ENCODE data around the gene ZNF581. TPM values are rescaled to one million over a fixed set of nuclear protein-coding genes. Genes with fewer than 3 reads are reported as not detected.

Gene ZNF581
- total RNA-seq, 1 experiment from 2014 or later, result 37.5 TPM

GRCh38 chr19:55599842-55600661 lies 43.4 kb upstream of the ZNF581 start, which contains the start of gene ZNF524:
Gene ZNF524 (plus strand): TSS chr19:55600288. CDS start chr19:55602113, 1,825 bp downstream.
- intact Hi-C loops (cut with micrococcal nuclease), result loop anchor here (1.0 to 5.0 kb wide), 4 partner anchors 13 to 41 kb away; partner anchors contain the start of genes ZNF579 and ZNF580
- TSS peak; percentile 51 for BruUV-seq (replicated peaks)
- ChIA-PET CTCF (interaction anchor here (0.5 to 1.4 kb wide), 4 partner anchors 18 to 123 kb away, joined by 4 to 9 read pairs (median 4); partner anchors contain the start of gene CCDC106), POLR2A (ENCODE audit: unreplicated experiment) (interaction anchor here (0.5 to 1.2 kb wide), 5 partner anchors 13 to 1137 kb away, joined by 4 to 10 read pairs (median 5); partner anchors contain the start of genes LENG9, ZNF628 and ZNF784)
- Histone ChIP-seq H3K27me3 (ENCODE audit: low read length) (no peaks in the 10 kb centered on the region), H3K27ac (ENCODE audit: low read length) (peak within 1 kb of the TSS; percentile 87), H3K79me2 (ENCODE audit: low read length) (peaks cover 12% of the 10 kb centered on the region; the same call in 1 of the 2 replicates), H3K4me1 (ENCODE audit: insufficient read depth, low read length) (peaks cover 19% of the 10 kb centered on the region), H4K20me1 (ENCODE audit: low read length) (no peaks in the 10 kb centered on the region), H3K9ac (ENCODE audit: low read length) (peak within 1 kb of the TSS; percentile 95), H3F3A (ENCODE audit: low read length, unreplicated experiment) (peaks cover 6% of the 10 kb centered on the region), H2AFZ (ENCODE audit: low read length) (peak within 1 kb of the TSS; percentile 91), H3K4me2 (ENCODE audit: low read length) (peak within 1 kb of the TSS; percentile 90), H3K4me3 (ENCODE audit: low read length) (peak within 1 kb of the TSS; percentile 77), H3K36me3 (ENCODE audit: low read depth, low read length) (peaks cover 4% of the 10 kb centered on the region; the same call in 1 of the 2 replicates), H3K9me3 (ENCODE audit: low read length) (no peaks in the 10 kb centered on the region), H3K9me2 (replicated peaks; ENCODE audit: low read length) (no peaks in the 10 kb centered on the region)
- TF ChIP-seq EZH2phosphoT487 (IDR thresholded peaks at IDR 0.05; ENCODE audit: borderline replicate concordance, low read length), result no peak
- TF ChIP-seq EZH2 (IDR thresholded peaks at IDR 0.05; ENCODE audit: low read length, unreplicated experiment), result no peak
- TF ChIP-seq CTCF (conservative IDR thresholded peaks at IDR 0.05; ENCODE audit: low read depth, low read length), result no peak
- DNase-seq (peak; percentile 87), ATAC-seq (peak; percentile 46)

- no TSS peak for BruUV-seq (replicated peaks)
- ATAC-seq, result no peak
- ChIA-PET POLR2A (ENCODE audit: unreplicated experiment) (no interaction called here), CTCF (no interaction called here)
- Histone ChIP-seq H3K79me2 (ENCODE audit: low read length) (peaks cover 12% of the 10 kb centered on the region), H3K9ac (ENCODE audit: low read length) (peak overlapping the region; percentile 95), H3K9me3 (ENCODE audit: low read length) (no peaks in the 10 kb centered on the region), H3K36me3 (ENCODE audit: low read depth, low read length) (no peaks in the 10 kb centered on the region; the same call in 1 of the 2 replicates), H2AFZ (ENCODE audit: low read length) (peak overlapping the region; percentile 63), H4K20me1 (ENCODE audit: low read length) (no peaks in the 10 kb centered on the region), H3K4me3 (ENCODE audit: low read length) (peak overlapping the region; percentile 77), H3K27ac (ENCODE audit: low read length) (peak overlapping the region; percentile 87; the same call in 1 of the 2 replicates), H3K9me2 (replicated peaks; ENCODE audit: low read length) (no peaks in the 10 kb centered on the region), H3F3A (ENCODE audit: low read length, unreplicated experiment) (peaks cover 6% of the 10 kb centered on the region), H3K4me1 (ENCODE audit: insufficient read depth, low read length) (peaks cover 19% of the 10 kb centered on the region), H3K4me2 (ENCODE audit: low read length) (peak overlapping the region; percentile 90), H3K27me3 (ENCODE audit: low read length) (no peaks in the 10 kb centered on the region)
- TF ChIP-seq EZH2phosphoT487 (IDR thresholded peaks at IDR 0.05; ENCODE audit: borderline replicate concordance, low read length), result no peak
- TF ChIP-seq EZH2 (IDR thresholded peaks at IDR 0.05; ENCODE audit: low read length, unreplicated experiment), result no peak
- TF ChIP-seq CTCF (conservative IDR thresholded peaks at IDR 0.05; ENCODE audit: low read depth, low read length), result no peak
- no peak for DNase-seq
- intact Hi-C loops (cut with micrococcal nuclease), result no loop called here
Observed at GRCh38 chr19:55600662-55601028, 42.8 kb upstream of the ZNF581 start.
